HG02973 (cell line): Measurements from ENCODE around the gene NPC1L1.
A peak's percentile ranks its signal among the peaks of the same experiment; 100 is the strongest.
"Not testable (repeated sequence)": the region's sequence is repeated elsewhere in the genome, so short reads cannot be mapped to it uniquely, and the experiment has no call there.

Source experiments
- ATAC-seq: cut with Tn5 transposase; IDR thresholded peaks from one replicate; pipeline ENCODE4 v1.9.1; 2021; ENCODE audit warnings: moderate library complexity; ENCODE audit not compliant: unreplicated experiment

The NPC1L1 gene

DNA sequence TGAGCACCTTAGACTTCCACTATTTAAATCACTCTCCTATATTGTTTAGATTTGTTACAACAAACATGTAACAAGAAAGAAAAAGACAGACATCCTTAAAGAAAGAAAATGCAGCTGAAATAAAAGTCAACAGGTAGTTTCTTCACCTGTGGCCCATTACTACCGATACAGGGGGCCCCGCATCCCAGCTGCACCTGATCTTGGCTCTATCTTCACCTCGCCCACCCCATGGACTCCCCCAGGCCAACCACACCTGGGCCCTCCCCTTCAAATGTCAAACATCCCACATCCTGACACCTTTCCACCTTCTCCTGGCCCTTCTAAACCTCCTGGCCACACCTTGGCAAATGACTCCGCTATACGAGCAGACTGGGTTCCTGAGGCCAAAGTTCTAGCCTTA is 25.6 kb upstream of the NPC1L1 start:
- ATAC-seq, result no peak

DNA sequence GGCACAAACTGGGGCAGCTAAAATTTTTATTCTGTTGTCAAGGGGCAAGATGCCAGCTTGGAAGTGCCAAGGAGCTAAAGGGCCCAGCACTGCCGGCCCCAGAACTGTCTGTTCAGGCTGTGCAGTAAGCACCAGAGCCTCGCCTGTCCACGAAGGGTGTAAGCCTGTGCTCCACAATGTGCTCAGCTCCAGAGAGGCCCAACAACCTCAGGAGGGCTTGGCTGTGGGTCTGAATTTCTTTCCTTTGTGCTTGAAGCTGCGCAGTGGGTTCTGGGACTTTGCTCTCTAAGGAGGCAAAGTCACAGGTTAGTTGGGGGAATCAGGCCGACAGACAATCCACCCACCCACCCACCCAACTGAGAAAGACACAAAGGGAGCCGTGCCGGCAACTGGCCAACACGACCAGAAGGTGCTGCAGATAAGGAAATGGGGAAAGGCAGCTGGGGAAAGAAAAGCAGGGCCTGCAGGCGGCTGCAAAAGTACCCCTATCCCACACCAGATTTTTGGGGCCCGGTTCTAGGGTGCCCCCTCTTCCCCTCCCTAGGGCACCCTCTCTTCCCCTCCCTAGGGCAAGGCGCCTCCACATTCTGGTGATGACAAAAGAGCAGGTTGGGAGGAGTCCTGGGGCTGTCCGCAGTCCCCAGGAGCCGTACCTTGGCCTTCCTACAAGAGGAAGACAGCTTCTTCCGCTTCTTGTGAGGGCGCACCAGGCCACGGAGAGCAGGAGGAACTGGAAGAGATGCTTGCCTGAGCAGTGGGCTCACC is 24.8 kb upstream of the NPC1L1 start:
- ATAC-seq, result no peak

DNA sequence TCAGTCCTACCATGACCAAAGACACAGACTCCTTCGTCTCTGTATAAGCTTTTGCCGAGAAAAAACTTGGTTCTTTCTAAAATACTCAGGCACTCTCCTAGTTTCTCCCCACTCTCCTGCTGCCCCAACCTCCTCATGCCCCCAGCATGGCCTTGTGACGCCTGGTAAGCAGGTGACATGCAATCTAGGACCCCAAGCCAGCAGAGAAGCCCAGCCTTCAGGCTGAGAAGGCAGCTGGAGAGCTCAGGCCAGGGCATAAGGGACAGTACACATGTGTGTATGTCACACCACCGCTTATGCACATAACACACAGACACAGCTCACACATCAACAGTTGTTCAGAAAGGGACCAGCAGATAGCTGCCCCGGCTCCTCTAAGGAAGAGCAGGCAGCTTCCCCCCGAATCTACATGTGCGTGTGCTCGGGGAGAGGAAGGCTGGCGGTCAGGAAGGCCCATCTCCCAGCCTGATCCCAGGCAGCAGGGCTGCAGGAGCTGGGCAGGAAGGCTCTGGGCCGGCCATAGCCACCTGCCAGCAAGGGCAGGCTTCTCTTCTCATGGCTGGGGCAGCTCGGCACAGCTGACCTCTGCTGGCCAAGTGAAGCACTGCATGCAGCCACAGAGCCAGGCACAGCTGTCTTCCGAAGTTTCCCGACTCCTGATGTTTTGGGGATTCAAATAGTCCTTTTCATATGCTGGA is 24.1 kb upstream of the NPC1L1 start:
- peak; percentile 60 for ATAC-seq

- no peak for ATAC-seq
Observed at GRCh38 chr7:44564606-44565005, 23.5 kb upstream of the NPC1L1 start.

DNA sequence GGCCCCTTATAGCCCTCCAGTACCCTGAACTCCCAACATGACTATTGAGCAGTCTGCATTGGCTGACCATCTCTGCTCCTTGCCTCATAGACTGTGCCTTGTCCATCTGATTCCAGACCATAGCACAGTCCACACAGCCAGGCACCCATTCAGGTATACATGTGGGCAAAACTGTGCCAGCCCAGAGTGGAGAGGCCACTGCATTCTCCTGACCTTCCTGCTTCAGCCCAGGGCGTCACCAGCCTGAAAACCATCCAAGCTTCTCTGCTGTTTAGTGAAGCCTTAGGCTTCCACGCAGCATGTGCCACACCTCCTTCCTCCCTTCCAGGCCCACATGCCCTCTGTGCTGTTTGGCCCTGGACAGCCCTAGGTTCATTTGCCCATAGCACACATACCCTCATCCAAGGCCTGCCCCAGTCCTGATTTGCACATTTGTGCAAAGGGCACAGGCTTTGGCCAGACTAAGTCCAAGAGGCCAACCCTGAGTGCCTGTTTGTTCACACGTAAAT is 22.1 kb upstream of the NPC1L1 start:
- ATAC-seq, result no peak

GRCh38 chr7:44562622-44562962 is 21.5 kb upstream of the NPC1L1 start:
- not testable (repeated sequence) for ATAC-seq

DNA sequence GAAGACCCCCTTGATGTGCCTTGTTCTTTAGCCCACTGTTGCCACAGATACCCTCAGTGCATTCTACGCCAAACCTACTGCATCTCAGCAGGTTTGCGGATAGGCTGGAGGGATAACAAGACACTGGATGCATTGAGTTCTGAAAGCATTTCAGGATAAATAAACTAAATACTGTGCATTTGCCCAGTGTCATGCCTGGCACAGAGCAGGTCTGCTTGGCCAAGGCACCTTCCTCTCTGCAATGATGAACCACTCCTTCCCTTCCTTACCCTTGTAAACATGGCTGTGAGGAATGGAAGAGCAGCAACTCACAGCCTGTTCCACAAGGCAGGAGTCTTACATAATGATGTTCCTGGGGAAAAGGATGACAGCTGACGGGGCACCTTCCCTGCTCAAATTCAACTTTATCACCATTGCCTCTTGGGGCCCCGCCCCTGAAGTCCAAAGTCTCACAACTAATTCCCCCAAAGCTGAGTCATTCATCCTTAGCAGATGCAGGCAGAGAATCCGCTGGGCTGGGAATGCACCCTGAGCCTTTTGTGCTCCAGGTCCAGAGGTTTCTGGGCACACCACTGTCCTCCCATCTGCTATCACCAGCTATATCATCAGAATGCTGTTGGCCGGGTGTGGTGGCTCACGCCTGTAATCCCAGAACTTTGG is 21.0 kb upstream of the NPC1L1 start:
- ATAC-seq, result no peak

- ATAC-seq, result no peak
Observed at GRCh38 chr7:44561481-44561880, 20.4 kb upstream of the NPC1L1 start.

GRCh38 chr7:44559485-44559884 is 18.4 kb upstream of the NPC1L1 start:
- ATAC-seq, result no peak

DNA sequence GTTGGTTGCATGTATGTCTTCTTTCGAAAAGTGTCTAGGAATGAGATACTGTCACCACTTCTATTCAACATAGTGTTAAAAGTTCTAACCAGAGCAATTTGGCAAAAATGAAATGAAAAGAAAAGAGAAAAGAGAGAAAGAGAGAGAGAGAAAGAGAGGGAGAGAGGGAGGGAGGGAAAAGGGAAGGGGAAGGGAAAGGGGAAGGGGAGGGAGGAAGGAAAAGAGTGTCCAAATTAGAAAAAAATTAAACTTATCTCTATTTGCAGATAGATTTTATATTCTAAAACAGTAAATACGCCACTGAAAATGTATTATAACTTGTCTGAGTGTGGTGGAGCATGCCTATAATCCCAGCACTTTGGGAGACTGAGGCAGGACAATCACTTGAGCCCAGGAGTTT is 16.4 kb upstream of the NPC1L1 start:
- ATAC-seq, result no peak

DNA sequence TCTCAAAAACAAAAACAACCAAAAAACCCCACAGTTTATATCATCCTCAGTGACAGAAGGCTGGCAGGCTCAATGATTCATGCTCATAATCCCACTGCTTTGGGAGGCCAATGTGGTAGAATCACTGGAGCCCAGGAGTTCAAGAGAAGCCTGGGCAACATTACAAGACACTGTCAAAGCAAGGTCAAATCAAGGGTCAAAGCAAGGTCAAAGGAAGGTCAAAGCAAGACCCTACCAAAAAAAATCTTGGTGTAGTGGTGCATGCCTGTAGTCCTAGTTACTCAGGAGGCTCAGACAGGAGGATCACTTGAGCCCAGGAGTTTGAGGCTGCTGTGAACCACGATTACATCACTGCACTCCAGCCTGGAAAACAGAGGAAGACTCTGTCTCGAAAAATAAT is 14.2 kb upstream of the NPC1L1 start:
- ATAC-seq, result no peak

DNA sequence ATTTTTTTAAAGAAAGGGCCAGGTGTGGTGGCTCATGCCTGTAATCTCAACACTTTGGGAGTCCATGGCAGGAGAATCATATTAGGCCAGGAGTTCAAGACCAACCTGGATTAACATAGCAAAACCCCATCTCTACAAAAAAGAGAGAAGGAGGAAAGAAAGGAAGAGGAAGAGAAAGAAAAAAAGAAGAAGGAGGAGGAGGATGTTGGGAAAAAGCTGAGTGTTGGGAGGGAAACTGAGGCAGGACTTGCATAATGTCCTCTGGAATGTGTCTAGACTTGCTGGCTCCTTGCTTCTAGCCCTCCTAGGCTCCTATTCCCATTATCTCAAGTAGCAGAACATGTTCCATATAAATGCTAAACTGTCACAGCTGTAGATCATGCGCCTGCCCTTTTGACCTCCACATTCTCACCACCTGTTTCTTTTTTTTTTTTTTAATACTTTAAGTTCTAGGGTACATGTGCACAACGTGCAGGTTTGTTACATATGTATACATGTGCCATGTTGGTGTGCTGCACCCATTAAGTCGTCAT is 11.4 kb upstream of the NPC1L1 start:
- ATAC-seq, result not testable (repeated sequence)

- ATAC-seq, result no peak
Observed at GRCh38 chr7:44549457-44549856, 8.3 kb upstream of the NPC1L1 start.

GRCh38 chr7:44548893-44549292 is 7.8 kb upstream of the NPC1L1 start:
- ATAC-seq, result no peak

DNA sequence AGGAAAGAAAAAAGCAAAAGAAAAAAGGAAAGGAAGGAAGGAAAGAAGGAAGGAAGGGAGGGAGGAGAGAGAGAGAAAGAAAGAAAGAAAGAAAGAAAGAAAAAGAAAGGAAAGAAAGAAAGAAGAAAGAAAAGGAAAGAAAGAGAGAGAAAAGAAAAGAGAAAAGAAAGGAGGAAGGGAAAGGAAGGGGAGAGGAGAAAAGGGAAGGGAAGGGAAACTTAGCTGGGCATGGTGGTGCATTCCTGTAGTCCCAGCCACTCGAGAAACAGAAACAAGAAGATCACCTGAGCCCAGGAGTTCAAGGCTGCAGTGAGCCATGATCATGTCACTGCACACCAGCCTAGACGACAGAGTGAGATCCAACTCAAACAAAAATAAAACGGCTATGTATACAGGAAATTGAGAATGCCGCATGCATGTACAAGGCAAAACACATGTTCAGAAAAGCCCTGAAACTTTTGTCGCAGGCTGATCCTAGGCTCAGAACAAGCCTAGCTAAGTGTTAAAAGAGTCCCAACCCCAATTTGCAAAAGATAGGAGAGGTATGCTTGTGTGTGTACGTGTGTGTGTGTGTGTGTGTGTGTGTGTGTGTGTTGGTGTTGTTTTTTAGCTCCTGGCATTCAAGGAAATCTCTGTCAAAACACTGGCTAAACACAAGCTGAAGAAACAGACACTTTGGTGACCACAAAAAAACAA is 6.6 kb upstream of the NPC1L1 start:
- no peak for ATAC-seq

GRCh38 chr7:44541876-44542610 is 913 bp upstream of the NPC1L1 start:
- no peak for ATAC-seq

DNA sequence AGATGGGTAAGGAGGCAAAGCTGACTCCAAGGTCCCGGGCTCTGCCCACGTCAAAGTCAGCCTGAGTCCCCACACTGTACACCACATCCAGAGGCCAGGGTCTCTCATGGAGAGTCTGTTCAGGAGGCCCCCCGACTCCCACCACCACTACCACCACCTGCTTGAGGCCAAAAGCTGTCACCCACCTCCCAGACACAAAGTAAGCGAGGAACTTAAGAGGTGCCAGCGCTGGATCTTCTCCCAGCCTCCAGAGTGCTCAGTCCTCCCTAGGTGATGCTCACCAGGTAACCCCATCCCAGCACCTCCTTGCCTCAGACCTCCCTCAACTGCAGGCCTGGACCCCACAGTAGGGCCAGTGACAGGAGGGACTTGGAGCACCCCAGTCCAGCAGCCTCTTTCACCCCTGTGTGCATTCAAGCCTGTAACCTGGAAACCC is 520 bp downstream of the NPC1L1 start:
- ATAC-seq, result no peak

- ATAC-seq, result no peak
Observed at GRCh38 chr7:44539669-44540506, 1.2 kb downstream of the NPC1L1 start.
